GM21737 (cell line): ENCODE data around the gene OBSL1.

Experiments
- ATAC-seq: cut with Tn5 transposase; IDR thresholded peaks from one replicate; pipeline ENCODE4 v1.9.1; 2021; ENCODE audit warnings: mild to moderate bottlenecking, moderate library complexity; ENCODE audit not compliant: unreplicated experiment

The OBSL1 gene

DNA sequence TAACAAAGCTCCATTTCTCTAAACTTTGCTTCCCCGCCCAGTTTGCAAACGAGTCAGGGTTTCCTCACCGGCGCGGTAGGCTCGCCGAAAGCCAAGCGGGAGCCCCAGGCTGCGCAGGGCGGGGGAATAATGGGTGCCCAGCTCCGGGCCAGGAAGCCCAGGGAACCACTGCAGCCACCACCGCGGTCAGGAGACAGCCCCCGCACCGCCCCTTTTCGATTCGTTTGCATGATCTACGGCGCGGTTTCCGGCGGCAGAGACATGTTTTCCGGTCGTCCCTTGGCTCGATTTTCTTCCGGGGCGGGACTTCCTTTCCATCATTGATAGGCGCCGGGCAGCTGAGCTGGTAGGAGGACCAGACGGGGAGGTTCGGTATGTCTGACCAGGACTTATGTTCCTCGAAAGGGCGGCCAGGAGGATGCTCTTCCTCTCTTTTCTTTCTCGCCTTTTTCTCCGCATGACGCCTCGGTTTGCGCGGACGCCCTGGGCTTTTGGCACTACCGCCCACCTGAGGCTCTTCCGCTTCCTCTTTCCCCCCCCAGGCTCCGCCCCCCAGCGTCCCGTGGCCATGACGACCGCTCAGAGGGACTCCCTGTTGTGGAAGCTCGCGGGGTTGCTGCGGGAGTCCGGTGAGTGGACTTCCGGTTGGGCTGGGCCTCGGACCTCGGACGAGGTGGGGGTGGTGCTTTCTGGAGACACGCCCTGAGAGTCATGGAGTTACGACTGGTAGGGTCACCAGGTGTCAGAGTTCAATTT, 26.4 kb upstream of the OBSL1 start, which contains the start of gene STK11IP:
Gene STK11IP (plus strand): TSS at position 306 of the 756 bp plus-strand sequence. CDS start 263 bp downstream, at position 569.
- peak; percentile 89 for ATAC-seq

DNA sequence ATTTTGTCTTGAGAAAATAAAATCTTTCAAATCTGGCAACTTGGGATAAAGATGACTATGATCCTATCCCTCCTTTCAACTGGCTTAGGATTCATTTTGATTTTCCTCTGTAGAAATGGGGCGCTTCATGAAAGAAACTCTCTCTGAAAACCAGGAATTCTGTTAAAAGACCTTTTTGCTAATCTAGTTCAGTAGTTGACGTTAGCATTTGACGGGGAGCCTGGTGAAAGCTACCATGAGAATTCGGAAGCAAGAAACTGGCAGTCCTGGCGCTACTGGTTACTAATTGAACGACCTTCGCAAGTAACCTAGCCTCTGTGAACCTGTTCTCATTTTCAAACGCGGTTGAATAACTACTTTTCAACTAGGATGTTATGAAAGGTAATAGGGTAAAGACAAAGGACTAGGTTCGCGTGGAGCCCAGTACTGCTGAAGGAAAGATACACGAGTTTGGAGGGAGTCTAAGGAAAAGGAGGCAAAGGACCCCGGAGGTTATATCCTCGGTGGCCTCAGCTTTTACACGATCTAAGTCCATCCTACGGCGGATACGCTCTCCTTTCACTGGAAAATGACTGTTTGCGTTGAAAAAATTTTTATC, 25.7 kb upstream of the OBSL1 start:
- ATAC-seq: peak; percentile 4

DNA sequence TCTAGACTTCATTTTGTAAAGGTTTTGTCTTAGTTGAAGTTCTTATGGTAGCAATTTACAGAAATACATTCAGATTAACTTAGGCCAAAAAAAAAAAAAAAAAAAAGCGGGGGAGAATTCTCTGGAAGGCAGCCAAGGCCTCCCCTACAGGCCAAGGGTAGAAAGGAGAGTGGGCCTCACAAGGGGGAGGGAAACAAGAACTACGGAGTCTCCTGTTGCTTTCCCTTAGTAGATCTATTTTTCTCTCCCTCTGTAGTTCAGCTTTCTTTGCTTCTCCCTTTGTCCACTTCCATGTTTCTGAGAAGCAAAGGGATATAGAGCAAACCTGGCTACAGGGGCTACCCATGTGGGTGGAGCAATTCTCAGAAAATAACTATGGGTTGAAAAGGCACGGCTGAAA, 23.9 kb upstream of the OBSL1 start:
- ATAC-seq: no peak

DNA sequence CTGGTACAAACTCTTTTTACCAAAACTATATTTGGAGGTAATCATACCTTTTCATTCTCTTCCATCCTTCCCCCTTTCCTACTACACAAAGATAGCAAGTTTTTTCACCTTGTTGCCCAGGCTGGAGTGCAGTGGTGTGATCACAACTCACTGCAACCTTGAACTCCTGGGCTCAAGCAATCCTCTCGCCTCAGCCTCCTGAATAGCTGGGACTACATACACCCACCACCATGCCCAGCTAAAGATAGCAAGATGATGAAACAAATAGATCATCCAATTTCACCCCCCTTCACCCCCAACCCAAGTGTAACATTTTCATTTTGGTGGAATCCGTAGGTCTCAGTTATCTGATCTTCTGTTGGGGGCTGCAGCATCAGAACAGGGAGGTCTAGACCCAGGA, 21.8 kb upstream of the OBSL1 start:
- ATAC-seq: no peak

DNA sequence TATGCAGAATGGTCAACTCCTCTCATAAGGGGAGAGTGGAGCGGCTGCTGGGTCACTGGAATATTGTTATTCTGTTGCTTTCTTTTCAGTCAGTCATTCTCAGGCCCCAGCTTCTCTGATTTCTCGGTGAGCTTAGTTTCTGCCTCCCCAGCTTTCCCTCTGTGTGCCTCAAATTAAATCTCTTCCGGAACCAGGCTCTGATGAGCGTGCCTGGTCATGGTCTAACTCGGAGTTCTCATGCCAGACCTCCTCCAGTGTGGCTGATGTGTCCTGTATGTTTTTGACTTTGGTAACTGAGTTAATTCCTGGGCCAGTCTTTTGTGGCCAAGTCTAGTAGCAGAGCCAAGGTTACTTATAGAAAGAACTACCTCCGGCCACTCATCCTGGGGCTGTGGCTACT, 21.4 kb upstream of the OBSL1 start:
- no peak for ATAC-seq

DNA sequence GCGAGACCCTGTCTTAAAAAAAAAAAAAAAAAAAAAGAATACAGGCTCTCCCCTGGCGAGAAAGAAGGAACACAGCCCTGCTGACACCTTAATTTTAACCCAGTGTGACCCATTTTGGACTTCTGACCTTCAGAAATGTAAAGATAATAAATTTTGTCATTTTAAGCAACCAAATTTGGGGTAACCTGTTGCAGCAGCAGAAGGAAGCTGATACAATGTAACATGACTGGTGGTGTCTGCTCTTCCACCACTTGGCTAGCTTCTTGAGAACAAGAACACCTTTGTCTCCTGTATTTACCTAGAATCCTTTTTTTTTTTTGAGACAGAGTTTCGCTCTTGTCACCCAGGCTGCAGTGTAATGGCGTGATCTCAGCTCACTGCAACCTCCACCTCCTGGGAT, 19.8 kb upstream of the OBSL1 start:
- no peak for ATAC-seq

DNA sequence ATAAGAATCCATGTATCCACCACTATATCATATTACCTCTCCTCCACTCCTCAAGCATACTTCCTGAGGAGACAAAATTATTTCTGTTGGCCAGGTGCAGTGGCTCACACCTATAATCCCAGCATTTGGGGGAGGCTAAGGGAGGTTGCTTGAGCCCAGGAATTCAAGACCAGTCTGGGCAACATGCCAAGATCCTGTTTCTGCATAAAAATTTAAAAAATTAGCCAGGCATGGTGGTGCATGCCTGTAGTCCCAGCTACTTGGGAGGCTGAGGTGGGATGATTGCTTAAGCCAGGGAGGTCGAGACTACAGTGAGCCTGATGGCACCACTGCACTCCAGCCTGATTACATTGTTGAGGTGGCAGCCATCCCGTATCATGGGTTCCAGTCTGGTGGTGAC, 10.0 kb upstream of the OBSL1 start:
- ATAC-seq: no peak

DNA sequence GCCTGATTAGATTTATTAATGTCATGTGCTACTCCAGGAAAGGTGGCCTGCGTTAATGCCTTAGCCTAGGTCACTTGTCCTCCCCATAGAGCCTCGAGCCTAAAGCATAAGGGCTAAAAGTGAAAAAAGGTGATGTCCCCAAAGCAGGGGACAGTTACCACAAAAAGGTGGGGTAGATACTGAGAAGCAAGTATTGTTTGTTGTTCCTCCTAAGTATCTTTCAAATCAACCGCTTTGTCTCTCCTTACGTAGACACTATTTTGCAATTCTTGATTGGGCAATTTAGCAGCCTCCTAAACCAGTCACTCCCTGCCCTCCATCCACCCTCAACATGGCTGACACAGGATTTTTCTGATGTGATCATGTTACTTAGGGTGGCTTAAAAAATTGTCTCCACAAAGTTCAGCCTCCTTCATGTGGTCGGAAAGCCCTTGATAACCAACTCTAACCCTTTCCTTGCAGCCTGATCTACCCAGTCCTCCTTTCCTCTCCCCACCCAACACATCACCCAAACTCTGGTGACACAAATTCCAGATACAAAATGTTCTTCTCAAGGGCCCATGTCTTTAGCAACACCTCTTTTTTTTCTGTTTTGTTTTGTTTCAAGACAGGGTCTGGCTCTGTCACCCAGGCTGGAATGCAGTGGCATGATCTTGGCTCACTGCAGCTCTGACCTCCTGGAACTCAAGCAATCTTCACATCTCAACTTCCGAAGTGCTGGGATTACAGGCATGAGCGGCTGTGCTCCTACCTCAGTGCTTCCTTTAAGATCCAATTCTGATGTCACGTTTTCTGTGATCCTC, 7.7 kb upstream of the OBSL1 start:
- no peak for ATAC-seq

DNA sequence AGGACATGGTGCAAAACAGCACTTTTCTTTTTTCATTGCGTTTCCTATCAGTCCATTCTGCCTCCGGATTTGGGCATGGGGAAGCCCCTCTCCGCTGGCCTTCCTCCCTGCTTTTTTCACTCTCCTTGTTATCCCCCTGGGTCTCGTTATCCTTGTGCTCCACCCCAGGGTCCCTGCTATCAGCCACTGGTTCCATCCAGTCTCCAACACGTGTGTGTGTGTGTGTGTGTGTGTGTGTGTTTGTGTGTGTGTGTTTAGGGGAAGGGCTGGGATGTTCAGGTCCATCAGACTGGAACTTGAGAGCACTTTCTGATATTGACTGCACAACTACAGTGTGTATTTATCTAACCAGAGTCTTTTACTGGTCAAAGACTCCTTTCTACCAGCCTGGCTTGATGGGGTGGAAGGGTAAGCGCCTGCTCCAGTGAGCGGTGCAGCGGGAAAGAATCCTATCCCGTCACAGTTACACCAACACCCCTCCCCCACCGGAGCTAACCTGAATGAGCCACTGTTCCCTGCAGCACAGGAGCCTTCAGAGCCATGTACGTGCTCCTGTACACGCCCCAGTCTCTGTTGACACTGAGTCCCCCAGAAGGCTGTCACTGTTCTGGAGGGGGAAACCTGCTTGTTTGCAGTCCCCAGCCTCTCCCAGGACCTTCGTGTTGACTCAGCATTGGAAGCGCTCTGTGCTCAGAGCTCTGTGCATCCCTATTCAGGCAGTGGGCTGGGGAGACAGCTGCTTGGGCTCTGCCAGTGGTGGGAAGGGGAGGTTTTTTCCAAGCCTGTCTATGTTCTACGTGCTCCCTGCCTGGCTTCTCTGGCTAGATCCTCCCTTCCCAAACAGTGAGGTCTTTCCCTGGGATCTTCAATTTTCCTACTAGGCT, 5.4 kb upstream of the OBSL1 start:
- ATAC-seq: no peak

DNA sequence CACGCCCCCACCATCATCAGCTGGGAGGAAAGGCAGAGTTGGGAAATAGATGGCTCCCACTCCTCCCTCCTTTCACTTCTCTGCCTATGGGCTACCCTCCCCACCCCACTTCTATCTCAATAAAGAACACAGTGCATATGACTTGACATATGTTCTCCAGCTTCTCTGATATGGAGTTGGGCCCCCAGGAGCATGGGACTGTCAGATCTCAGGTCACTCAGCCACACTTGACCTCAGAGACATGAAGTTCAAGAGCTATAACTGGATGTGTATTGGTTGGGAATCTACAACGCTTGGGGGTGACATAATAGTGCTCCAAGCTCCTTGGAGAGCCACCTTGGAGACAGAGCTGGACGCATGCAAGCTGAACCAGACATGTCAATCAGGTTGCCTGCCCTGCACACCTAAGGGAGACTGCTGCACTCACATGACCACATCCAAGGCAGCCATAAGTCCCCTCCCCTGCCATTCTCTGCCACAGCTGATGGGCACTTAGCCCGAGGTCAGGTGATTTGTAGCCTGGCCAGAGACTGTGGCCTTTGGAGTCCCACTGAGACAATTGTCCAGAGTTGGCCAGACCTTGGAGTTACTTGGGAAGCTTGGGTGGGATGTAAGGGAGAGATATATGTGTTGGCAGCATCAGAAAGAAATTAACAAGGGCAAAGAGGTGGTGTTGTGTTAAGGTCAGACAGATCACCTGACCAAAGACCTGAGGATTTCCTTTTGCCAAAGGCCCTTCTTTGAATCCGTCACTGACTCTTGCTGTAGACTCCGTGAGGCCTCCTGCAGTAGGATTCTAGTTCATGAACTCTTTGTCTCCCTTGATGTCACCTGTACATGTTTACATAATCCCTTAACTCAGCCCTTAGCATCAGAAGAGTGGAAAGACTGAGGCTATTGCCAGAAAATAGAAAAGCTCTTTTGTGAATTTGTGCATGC, 4.5 kb upstream of the OBSL1 start:
- ATAC-seq: no peak

DNA sequence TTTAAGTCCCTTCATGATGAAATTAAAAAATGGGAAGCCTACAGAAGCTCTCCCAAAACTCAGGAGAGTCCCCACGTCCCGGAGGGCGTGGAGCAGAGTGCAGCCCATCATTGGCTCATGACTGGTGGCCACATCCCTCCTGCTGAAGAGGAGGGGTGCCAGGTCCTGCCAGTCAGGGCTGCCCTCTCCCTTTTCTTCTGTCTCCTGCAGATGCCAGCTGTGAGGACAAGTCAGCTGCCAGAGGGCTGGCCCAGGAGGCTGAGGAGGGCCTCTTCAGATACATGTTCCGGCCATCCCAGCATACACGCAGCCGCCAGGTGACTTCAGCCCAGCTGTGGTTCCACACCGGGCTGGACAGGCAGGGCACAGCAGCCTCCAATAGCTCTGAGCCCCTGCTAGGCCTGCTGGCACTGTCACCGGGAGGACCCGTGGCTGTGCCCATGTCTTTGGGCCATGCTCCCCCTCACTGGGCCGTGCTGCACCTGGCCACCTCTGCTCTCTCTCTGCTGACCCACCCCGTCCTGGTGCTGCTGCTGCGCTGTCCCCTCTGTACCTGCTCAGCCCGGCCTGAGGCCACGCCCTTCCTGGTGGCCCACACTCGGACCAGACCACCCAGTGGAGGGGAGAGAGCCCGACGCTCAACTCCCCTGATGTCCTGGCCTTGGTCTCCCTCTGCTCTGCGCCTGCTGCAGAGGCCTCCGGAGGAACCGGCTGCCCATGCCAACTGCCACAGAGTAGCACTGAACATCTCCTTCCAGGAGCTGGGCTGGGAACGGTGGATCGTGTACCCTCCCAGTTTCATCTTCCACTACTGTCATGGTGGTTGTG, 3.4 kb upstream of the OBSL1 start:
- no peak for ATAC-seq

DNA sequence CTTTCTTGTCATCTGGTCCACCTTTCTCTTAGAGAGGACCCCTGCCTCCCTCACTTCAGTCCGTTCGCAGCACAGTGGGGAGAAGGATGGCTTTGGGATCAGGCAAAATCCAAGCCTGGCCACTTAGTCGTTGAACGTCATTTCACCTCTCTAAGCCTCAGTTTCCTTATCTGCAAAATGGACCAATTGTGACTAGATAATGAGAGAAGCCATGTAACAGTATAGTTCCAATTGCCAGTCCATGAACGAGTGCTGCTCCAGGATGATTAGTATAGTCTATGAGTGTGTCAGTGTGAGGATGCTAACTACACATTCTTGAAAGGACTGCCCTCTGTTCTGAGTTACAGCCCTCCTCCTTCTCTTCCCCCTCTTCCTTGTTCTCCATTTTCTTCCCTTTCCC, 1.8 kb upstream of the OBSL1 start:
- no peak for ATAC-seq

DNA sequence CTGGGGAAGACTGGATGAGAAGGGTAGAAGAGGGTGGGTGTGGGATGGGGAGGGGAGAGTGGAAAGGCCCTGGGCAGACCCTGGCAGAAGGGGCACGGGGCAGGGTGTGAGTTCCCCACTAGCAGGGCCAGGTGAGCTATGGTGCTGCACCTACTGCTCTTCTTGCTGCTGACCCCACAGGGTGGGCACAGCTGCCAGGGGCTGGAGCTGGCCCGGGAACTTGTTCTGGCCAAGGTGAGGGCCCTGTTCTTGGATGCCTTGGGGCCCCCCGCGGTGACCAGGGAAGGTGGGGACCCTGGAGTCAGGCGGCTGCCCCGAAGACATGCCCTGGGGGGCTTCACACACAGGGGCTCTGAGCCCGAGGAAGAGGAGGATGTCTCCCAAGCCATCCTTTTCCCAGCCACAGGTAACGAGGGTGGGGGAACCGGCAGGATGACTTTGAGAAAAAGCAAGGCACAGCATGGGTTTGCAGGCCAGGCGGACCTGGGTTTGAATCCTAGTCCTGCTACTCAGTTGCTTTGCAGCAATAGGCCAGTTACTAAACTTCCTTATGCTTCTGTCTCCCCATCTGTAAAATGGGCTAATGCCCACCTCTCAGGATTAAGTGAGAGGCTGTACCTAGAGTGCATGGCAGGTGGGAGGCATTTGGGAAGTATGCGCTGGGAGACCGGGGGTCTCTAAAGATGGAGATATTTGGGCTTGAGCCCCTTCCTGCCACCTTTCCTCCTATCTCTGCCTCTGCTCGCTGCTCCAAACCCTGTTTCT, 1.1 kb upstream of the OBSL1 start, which contains the start of gene INHA:
Gene INHA (plus strand): TSS at position 74 of the 765 bp plus-strand sequence. CDS start 65 bp downstream, at position 139.
- no peak for ATAC-seq

DNA sequence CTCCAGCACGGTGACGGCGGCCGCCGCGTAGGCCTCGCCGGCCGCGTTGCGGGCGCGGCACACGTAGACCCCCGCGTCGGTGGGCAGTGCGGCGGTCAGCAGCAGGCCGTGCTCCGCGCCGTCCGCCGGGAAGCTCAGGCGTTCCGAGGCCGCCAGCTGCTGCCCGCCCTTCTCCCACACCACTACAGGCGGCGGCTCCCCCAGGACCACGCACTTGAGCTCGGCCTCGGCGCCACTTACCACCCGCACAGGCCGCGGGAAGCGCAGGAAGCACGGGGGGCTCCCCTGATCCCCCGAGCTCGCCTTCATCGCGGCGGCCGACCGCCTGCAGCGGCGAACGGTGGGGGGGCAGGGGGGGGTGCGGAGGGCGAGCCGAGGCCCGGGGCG, 422 bp downstream of the OBSL1 start:
- ATAC-seq: no peak

DNA sequence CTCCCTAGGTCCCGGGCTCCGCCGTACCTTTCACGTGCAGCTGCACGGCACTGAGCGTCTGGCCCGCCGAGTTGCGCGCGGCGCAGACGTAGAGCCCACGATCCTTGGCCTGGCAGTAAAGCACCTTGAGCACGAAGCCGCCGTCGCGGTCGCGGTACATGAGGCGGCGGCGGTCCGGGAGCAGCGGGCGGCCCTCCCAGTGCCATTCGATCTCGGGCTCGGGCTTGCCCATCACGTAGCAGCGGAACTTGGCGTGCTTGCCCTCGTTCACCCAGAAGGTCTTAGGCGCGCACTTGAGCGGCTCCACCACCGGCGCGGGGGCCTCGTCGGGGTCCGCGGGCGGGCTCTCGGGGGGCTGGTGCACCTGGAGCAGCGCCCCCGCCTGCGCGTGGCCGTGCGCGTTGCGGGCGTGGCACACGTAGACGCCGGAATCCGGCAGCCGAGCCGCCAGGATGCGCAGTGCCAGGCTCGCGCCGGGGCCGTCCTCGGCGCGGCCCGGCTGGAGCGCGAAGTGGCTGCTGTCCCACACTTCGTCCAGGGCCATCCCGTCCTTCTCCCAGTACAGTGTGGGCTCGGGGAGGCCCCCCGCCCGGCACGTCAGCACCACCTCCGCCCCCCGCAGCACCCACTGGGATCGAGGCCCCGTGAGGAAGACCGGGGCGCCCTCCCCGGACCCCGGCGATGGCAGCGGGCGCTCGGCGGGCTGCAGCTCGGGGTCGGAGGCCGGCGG, 980 bp downstream of the OBSL1 start:
- no peak for ATAC-seq

DNA sequence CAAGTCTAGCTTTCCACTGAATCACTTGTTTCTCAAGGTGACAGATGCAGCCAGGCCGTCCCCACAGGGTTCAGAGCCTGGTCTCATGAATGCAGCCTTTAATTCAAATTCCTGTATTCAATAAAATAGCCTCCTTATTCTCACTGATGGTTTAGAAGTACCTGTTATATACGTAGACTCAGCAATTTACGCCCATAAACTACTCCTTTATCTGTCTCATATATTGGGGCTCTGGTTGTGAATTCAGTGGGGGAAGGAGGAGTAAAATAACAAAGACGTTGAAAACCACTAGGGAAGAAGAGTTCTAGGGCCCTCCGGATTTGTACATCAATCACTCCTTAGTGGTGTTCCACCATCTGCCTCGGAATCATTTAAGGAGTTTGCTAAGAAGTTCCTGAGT, 1.7 kb downstream of the OBSL1 start:
- ATAC-seq: no peak

DNA sequence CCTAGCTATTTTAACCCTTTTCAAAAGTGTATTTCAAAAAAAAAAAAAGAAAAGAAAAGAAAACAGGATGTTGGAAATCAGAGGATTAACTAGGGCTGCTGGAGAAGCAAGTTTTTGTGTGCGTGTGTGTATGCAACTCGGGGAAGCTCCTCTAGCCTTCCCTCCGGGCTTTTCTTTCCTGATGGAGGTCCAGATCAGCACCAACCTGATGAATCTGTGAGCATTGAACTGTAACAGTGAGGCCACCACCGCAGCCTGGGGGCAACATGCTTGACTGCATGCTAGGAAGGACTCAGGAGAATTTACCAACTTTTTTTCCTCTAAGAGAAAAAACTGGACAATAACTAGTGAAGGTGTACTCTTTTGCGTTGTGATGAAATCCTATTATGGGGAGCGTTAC, 2.3 kb downstream of the OBSL1 start:
- no peak for ATAC-seq
